ENCODE results near the gene ATP13A2. TPM values are rescaled to one million over a fixed set of nuclear protein-coding genes. Genes with fewer than 3 reads are reported as not detected.

ATP13A2 gene
- polyA plus RNA-seq, 1 of the 3 experiments (the other 2 are of a cell fraction) = 29.3 TPM

- Histone ChIP-seq H2AFZ (ENCODE audit: low read depth) (no peak overlapping the region), H3K27ac (ENCODE audit: low read depth in 2 of 2, low read length in 1 of 2) (peak overlapping the region in 1 of 2 experiments; percentile 44; a peak in 2 of 4 replicates), H3K9me3 (no peaks in the 10 kb centered on the region), H3K27me3 (ENCODE audit: insufficient read depth) (no peaks in the 10 kb centered on the region), H3K79me2 (ENCODE audit: insufficient read depth) (peaks cover 1% of the 10 kb centered on the region; the same call in 1 of the 2 replicates), H3F3A (replicated peaks; ENCODE audit: insufficient read depth) (peaks cover 14% of the 10 kb centered on the region), H3K4me3 (ENCODE audit: low read depth in 2 of 2, low read length in 1 of 2) (no peak overlapping the region), H3K4me1 (ENCODE audit: control insufficient read depth in 1 of 2, insufficient read depth in 2 of 2, low read depth in 1 of 2, low read length in 1 of 2) (peaks cover 0 to 3% of the 10 kb centered on the region in 2 experiments; a peak in 2 of 4 replicates), H3K4me2 (no peak overlapping the region), H3K9ac (no peak overlapping the region), H4K20me1 (ENCODE audit: insufficient read depth) (no peaks in the 10 kb centered on the region), H3K9me2 (no peaks in the 10 kb centered on the region), H3K36me3 (replicated peaks in 1 of 2; ENCODE audit: control insufficient read depth in 1 of 2, insufficient read depth in 2 of 2, low read length in 1 of 2) (peaks cover 13 to 31% of the 10 kb centered on the region in 2 experiments)
- no peak for TF ChIP-seq REST (IDR thresholded peaks at IDR 0.05; ENCODE audit: low read depth, low read length)
- TF ChIP-seq NFIC (IDR thresholded peaks at IDR 0.05; ENCODE audit: borderline replicate concordance) = no peak
- TF ChIP-seq RXRA (IDR thresholded peaks at IDR 0.05; ENCODE audit: borderline replicate concordance, low read depth) = no peak
- peak; percentile 25; the same call in 1 of the 2 replicates for TF ChIP-seq TCF12 (IDR thresholded peaks at IDR 0.05)
- ChIA-PET CTCF (interaction anchor here (0.6 to 4.4 kb wide), 2 partner anchors 30 kb away, joined by 3 to 16 read pairs; no protein-coding TSS in a partner anchor), POLR2A (no interaction called here)
- 37% methylated on average over 5 of the region's 5 CpGs for WGBS (ENCODE audit: low lambda C conversion rate)
- no peak for DNase-seq
Measured at GRCh38 chr1:17016317-17016661, 4.6 kb upstream of the ATP13A2 start.

GRCh38 chr1:17014671-17015567 is 3.2 kb upstream of the ATP13A2 start:
- no peaks in the 10 kb centered on the region for H3K9me3 ChIP-seq
- H3K36me3 ChIP-seq (replicated peaks in 1 of 2; ENCODE audit: control insufficient read depth in 1 of 2, insufficient read depth in 2 of 2, low read length in 1 of 2) = peaks cover 7 to 19% of the 10 kb centered on the region in 2 experiments
- no peak overlapping the region for H3K4me2 ChIP-seq
- no peak for DNase-seq
- WGBS (ENCODE audit: low lambda C conversion rate) = 81% methylated on average over 10 of the region's 10 CpGs
- no peaks in the 10 kb centered on the region for H3K27me3 ChIP-seq (ENCODE audit: insufficient read depth)
- no peak for TF ChIP-seq MXI1 (IDR thresholded peaks at IDR 0.05; ENCODE audit: low read depth, low read length)
- TF ChIP-seq EZH2phosphoT487 (IDR thresholded peaks at IDR 0.05; ENCODE audit: borderline replicate concordance, low read depth) = no peak
- no peak for TF ChIP-seq SMC3 (IDR thresholded peaks at IDR 0.05; ENCODE audit: low read depth, low read length)
- no peak for TF ChIP-seq POLR2AphosphoS5 (IDR thresholded peaks at IDR 0.05; ENCODE audit: low read depth, low read length)
- CTCF ChIA-PET = interaction anchor here (0.6 to 4.4 kb wide), 2 partner anchors 31 to 63 kb away, joined by 3 to 16 read pairs; no protein-coding TSS in a partner anchor
- no peak overlapping the region for H2AFZ ChIP-seq (ENCODE audit: low read depth)
- no peak overlapping the region for H3K9ac ChIP-seq
- peaks cover 14% of the 10 kb centered on the region for H3F3A ChIP-seq (replicated peaks; ENCODE audit: insufficient read depth)
- peaks cover 14% of the 10 kb centered on the region for H3K79me2 ChIP-seq (ENCODE audit: insufficient read depth)
- H3K4me3 ChIP-seq (ENCODE audit: low read depth in 2 of 2, low read length in 1 of 2) = no peak overlapping the region
- H3K4me1 ChIP-seq (ENCODE audit: control insufficient read depth in 1 of 2, insufficient read depth in 2 of 2, low read depth in 1 of 2, low read length in 1 of 2) = peaks cover 12 to 16% of the 10 kb centered on the region in 2 experiments; a peak in 2 of 4 replicates
- no peak overlapping the region for H3K27ac ChIP-seq (ENCODE audit: low read depth in 2 of 2, low read length in 1 of 2)
- peaks cover 5% of the 10 kb centered on the region; the same call in 1 of the 2 replicates for H4K20me1 ChIP-seq (ENCODE audit: insufficient read depth)
- no peaks in the 10 kb centered on the region for H3K9me2 ChIP-seq
- POLR2A ChIA-PET = no interaction called here
